Sigmoid colon (tissue), 4 donors: Measurements from ENCODE around the gene SARM1.

Experiments used
- POLR2AphosphoS5 ChIP-seq, 4 donors: sonication (generic); formaldehyde crosslinking; IDR thresholded peaks; one replicate each; pipeline ENCODE4 v1.6.1; 2017; ENCODE audit warnings: antibody characterized with exemption in 4 of 4
- TF ChIP-seq, protein P1 (sequence below), 4 experiments: fragments of 450-650 bp in 3 of 4; fragments of 200-600 bp in 1 of 4; IDR thresholded peaks; one replicate each; pipeline ENCODE4 v1.5.1; 2016 to 2019; ENCODE audit warnings: antibody characterized with exemption in 4 of 4, mild to moderate bottlenecking in 3 of 4, moderate library complexity in 2 of 4

DNA sequence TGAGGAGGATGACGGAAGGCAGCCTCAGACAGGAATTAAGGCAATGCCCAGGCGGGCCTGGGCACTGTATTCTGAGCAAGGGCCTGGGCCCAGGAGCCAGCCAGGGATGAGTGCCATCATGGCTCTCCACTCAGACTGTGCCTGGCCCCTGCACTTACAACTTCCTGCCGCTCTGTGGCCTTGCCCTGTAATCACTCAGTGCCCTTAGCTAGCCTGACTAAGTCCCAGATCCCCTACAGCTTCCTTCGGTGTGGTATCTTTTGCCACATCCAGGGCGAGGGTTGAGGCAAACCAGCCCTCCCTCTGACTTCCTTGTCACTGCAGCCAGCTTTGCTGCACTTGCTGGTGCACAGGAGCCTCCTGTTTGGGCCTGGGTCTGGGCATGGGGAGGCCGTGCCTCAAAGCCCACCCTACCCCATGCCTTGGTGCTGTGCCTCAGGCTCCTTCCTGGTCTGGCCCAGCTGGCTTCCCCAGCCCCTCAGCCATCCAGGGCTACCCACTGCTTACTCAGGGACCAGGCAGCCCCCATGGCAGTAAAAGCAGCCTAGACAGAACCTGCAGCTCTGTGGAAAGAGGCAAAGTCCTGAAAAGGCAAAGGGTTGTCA lies 25.2 kb downstream of the SARM1 start:
- TF ChIP-seq, protein P1, sequence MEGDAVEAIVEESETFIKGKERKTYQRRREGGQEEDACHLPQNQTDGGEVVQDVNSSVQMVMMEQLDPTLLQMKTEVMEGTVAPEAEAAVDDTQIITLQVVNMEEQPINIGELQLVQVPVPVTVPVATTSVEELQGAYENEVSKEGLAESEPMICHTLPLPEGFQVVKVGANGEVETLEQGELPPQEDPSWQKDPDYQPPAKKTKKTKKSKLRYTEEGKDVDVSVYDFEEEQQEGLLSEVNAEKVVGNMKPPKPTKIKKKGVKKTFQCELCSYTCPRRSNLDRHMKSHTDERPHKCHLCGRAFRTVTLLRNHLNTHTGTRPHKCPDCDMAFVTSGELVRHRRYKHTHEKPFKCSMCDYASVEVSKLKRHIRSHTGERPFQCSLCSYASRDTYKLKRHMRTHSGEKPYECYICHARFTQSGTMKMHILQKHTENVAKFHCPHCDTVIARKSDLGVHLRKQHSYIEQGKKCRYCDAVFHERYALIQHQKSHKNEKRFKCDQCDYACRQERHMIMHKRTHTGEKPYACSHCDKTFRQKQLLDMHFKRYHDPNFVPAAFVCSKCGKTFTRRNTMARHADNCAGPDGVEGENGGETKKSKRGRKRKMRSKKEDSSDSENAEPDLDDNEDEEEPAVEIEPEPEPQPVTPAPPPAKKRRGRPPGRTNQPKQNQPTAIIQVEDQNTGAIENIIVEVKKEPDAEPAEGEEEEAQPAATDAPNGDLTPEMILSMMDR (IDR thresholded peaks at IDR 0.05): no peak
- TF ChIP-seq POLR2AphosphoS5 (IDR thresholded peaks at IDR 0.05): no peak
